Measurements from ENCODE around the gene DISC1. TPM values are rescaled to one million over a fixed set of nuclear protein-coding genes. Genes with fewer than 3 reads are reported as not detected.

Gene DISC1
- total RNA-seq, 1 experiment from 2014 or later: 1.8 TPM

- TF ChIP-seq ZBTB33 (IDR thresholded peaks at IDR 0.05; ENCODE audit: extremely low read depth, insufficient replicate concordance, low read length) (no peak), CTCF (IDR thresholded peaks at IDR 0.05 in 2 of 3, conservative IDR thresholded peaks at IDR 0.05 in 1 of 3; ENCODE audit: borderline replicate concordance in 1 of 3, insufficient read depth in 1 of 3, low read depth in 2 of 3, low read length in 2 of 3) (no peak), EGR1 (IDR thresholded peaks at IDR 0.05; ENCODE audit: low read depth) (no peak), SP1 (IDR thresholded peaks at IDR 0.05; ENCODE audit: low read depth) (no peak)
These were observed 360.2 kb downstream of the DISC1 start (continued) for GRCh38 chr1:231986631-231987336.

- no peaks in the 10 kb centered on the region for H3K27me3 ChIP-seq (ENCODE audit: insufficient read depth, low read length)
- RAD21 ChIA-PET (ENCODE audit: low non-redundant PET in 1 of 2, low total read pairs in 2 of 2, uncharacterized antibody in 2 of 2, unreplicated experiment in 2 of 2): no interaction called here
- CTCF ChIA-PET: no interaction called here
- no TSS peak for BruUV-seq (replicated peaks)
- intact Hi-C loops (cut with micrococcal nuclease): no loop called here
- no peak overlapping the region for H2AFZ ChIP-seq (ENCODE audit: low read depth, low read length, poor library complexity, severe bottlenecking)
- POLR2A ChIA-PET: no interaction called here
- no peak for TF ChIP-seq CBX3 (IDR thresholded peaks at IDR 0.05; ENCODE audit: low read depth)
- TF ChIP-seq SP1 (IDR thresholded peaks at IDR 0.05; ENCODE audit: low read depth): no peak
- no peak for TF ChIP-seq CEBPB (IDR thresholded peaks at IDR 0.05; ENCODE audit: low read depth)
- H3K79me2 ChIP-seq (ENCODE audit: insufficient read depth, low read length): no peaks in the 10 kb centered on the region
- no peaks in the 10 kb centered on the region for H3K9me2 ChIP-seq (ENCODE audit: insufficient read depth)
- ATAC-seq (no peak), DNase-seq (ENCODE audit: low read depth, low spot score) (no peak)
- H3K9me3 ChIP-seq (ENCODE audit: control insufficient read depth in 1 of 2, insufficient read depth in 1 of 2, low read depth in 1 of 2, low read length in 2 of 2): no peaks in the 10 kb centered on the region
- no peaks in the 10 kb centered on the region for H4K20me1 ChIP-seq (ENCODE audit: insufficient read depth)
- H3K36me3 ChIP-seq (ENCODE audit: control insufficient read depth in 1 of 2, insufficient read depth in 2 of 2, low read length in 2 of 2): no peaks in the 10 kb centered on the region
- no peak overlapping the region for H3K4me2 ChIP-seq (ENCODE audit: low read length)
- H3K27ac ChIP-seq (ENCODE audit: low read depth, low read length): no peak overlapping the region
- peaks cover 0 to 6% of the 10 kb centered on the region in 2 experiments; a peak in 2 of 4 replicates for H3K4me1 ChIP-seq (ENCODE audit: control insufficient read depth in 1 of 2, insufficient read depth in 2 of 2, low read length in 2 of 2)
- no peak overlapping the region for H3K4me3 ChIP-seq (replicated peaks in 1 of 2; ENCODE audit: low read depth in 1 of 2, low read length in 2 of 2)
- no peak overlapping the region for H3K9ac ChIP-seq (ENCODE audit: low read length)
These were observed 363.8 kb downstream of the DISC1 start for GRCh38 chr1:231990388-231990787.
